ACC112 (cell line): ENCODE measurements around the gene VTA1.
"Not testable (repeated sequence)": the region's sequence is repeated elsewhere in the genome, so short reads cannot be mapped to it uniquely, and the experiment has no call there.

Experiments used
- H2AFZ ChIP-seq: fragments of 200-600 bp; sonication (generic); one replicate; pipeline ENCODE4 v1.6.0; 2017; ENCODE audit warnings: antibody characterized with exemption, low read length; ENCODE audit not compliant: unreplicated experiment
- H3K27ac ChIP-seq: fragments of 200-600 bp; sonication (generic); 2 replicates; pipeline ENCODE4 v1.5.1; 2014; ENCODE audit warnings: low read depth, mild to moderate bottlenecking, antibody characterized with exemption, low read length, moderate library complexity
- H3K27me3 ChIP-seq: fragments of 200-600 bp; sonication (generic); 2 replicates; pipeline ENCODE4 v1.6.1; 2014; ENCODE audit warnings: mild to moderate bottlenecking, antibody characterized with exemption, low read length, moderate library complexity, mixed read lengths; ENCODE audit not compliant: insufficient read depth
- H3K36me3 ChIP-seq: fragments of 200-600 bp; sonication (generic); 2 replicates; pipeline ENCODE4 v1.6.1; 2016; ENCODE audit warnings: mild to moderate bottlenecking, antibody characterized with exemption, low read length, moderate library complexity, mixed read lengths; ENCODE audit not compliant: insufficient read depth
- H3K4me1 ChIP-seq: fragments of 200-600 bp; sonication (generic); one replicate; pipeline ENCODE4 v1.6.1; 2016; ENCODE audit warnings: low read length, mixed read lengths; ENCODE audit not compliant: insufficient read depth, unreplicated experiment, control insufficient read depth
- H3K4me3 ChIP-seq: fragments of 200-600 bp; sonication (generic); 2 replicates; pipeline ENCODE4 v1.5.1; 2014; ENCODE audit warnings: mild to moderate bottlenecking, low read depth, low read length
- H3K79me2 ChIP-seq: fragments of 200-600 bp; sonication (generic); one replicate; pipeline ENCODE4 v1.6.0; 2016; ENCODE audit warnings: low read length; ENCODE audit not compliant: control insufficient read depth, unreplicated experiment, insufficient read depth

Gene VTA1

GRCh38 chr6:142138876-142139275 is 8.2 kb upstream of the VTA1 start:
- Histone ChIP-seq H3K36me3 (no peaks in the 10 kb centered on the region), H2AFZ (no peak overlapping the region)

GRCh38 chr6:142141531-142141930 is 5.5 kb upstream of the VTA1 start:
- H3K4me3 ChIP-seq, H3K27ac ChIP-seq, H3K79me2 ChIP-seq, H3K4me1 ChIP-seq, H3K27me3 ChIP-seq, H3K36me3 ChIP-seq, H2AFZ ChIP-seq: not testable (repeated sequence)

More at GRCh38 chr6:142138876-142139275, 8.2 kb upstream of the VTA1 start:
- no peak overlapping the region for H3K27ac ChIP-seq
- no peaks in the 10 kb centered on the region for H3K27me3 ChIP-seq
- H3K79me2 ChIP-seq, result no peaks in the 10 kb centered on the region
- H3K4me3 ChIP-seq, result no peak overlapping the region
- no peaks in the 10 kb centered on the region for H3K4me1 ChIP-seq

- peaks cover 58% of the 10 kb centered on the region for H3K4me1 ChIP-seq
- H3K4me3 ChIP-seq, result 0 out of 2 replicates have a peak overlapping the region, but pooled peaks have one; percentile 1
- peak overlapping the region; percentile 37 for H3K27ac ChIP-seq
These were observed 5.7 kb downstream of the VTA1 start for GRCh38 chr6:142152746-142153145.

GRCh38 chr6:142153196-142153595 is 6.1 kb downstream of the VTA1 start:
- Histone ChIP-seq H3K4me1 (peaks cover 56% of the 10 kb centered on the region), H3K27ac (peak overlapping the region; percentile 37), H2AFZ (no peak overlapping the region), H3K4me3 (0 out of 2 replicates have a peak overlapping the region, but pooled peaks have one; percentile 1), H3K79me2 (peaks cover 91% of the 10 kb centered on the region), H3K27me3 (no peaks in the 10 kb centered on the region), H3K36me3 (no peaks in the 10 kb centered on the region)

More at GRCh38 chr6:142152746-142153145, 5.7 kb downstream of the VTA1 start:
- H3K36me3 ChIP-seq, result no peaks in the 10 kb centered on the region
- peaks cover 91% of the 10 kb centered on the region for H3K79me2 ChIP-seq
- H2AFZ ChIP-seq, result no peak overlapping the region
- H3K27me3 ChIP-seq, result no peaks in the 10 kb centered on the region

- H3K36me3 ChIP-seq, result no peaks in the 10 kb centered on the region
- H3K4me3 ChIP-seq, result no peak overlapping the region
- peaks cover 89% of the 10 kb centered on the region for H3K79me2 ChIP-seq
- H3K4me1 ChIP-seq, result peaks cover 45% of the 10 kb centered on the region
- no peak overlapping the region for H3K27ac ChIP-seq
- no peaks in the 10 kb centered on the region for H3K27me3 ChIP-seq
- H2AFZ ChIP-seq, result no peak overlapping the region
These were observed 7.3 kb downstream of the VTA1 start for GRCh38 chr6:142154336-142154735.

- Histone ChIP-seq H3K27ac (0 out of 2 replicates have a peak overlapping the region, but pooled peaks have one; percentile 4), H3K79me2 (peaks cover 87% of the 10 kb centered on the region), H2AFZ (no peak overlapping the region)
These were observed 8.0 kb downstream of the VTA1 start for GRCh38 chr6:142155091-142155490.

GRCh38 chr6:142155895-142156757 is 9.1 kb downstream of the VTA1 start:
- peaks cover 41% of the 10 kb centered on the region for H3K4me1 ChIP-seq
- H3K79me2 ChIP-seq, result peaks cover 87% of the 10 kb centered on the region
- H3K36me3 ChIP-seq, result no peaks in the 10 kb centered on the region
- peak overlapping the region; percentile 41 for H3K4me3 ChIP-seq
- H3K27me3 ChIP-seq, result no peaks in the 10 kb centered on the region
- H3K27ac ChIP-seq, result 0 out of 2 replicates have a peak overlapping the region, but pooled peaks have one; percentile 4
- no peak overlapping the region for H2AFZ ChIP-seq

More at GRCh38 chr6:142155091-142155490, 8.0 kb downstream of the VTA1 start:
- Histone ChIP-seq H3K4me3 (no peak overlapping the region), H3K27me3 (no peaks in the 10 kb centered on the region), H3K36me3 (no peaks in the 10 kb centered on the region), H3K4me1 (peaks cover 41% of the 10 kb centered on the region)

GRCh38 chr6:142156758-142157068 is 9.7 kb downstream of the VTA1 start:
- not testable (repeated sequence) for H3K4me3 ChIP-seq, H2AFZ ChIP-seq, H3K27me3 ChIP-seq, H3K36me3 ChIP-seq, H3K27ac ChIP-seq
- peaks cover 84% of the 10 kb centered on the region for H3K79me2 ChIP-seq
- H3K4me1 ChIP-seq, result peaks cover 41% of the 10 kb centered on the region

GRCh38 chr6:142162780-142163179 is 15.7 kb downstream of the VTA1 start:
- Histone ChIP-seq H3K4me1 (peaks cover 17% of the 10 kb centered on the region), H3K27ac (no peak overlapping the region), H3K79me2 (peaks cover 78% of the 10 kb centered on the region), H2AFZ (no peak overlapping the region), H3K36me3 (no peaks in the 10 kb centered on the region), H3K27me3 (no peaks in the 10 kb centered on the region), H3K4me3 (no peak overlapping the region)

- no peak overlapping the region for H3K27ac ChIP-seq
- H3K36me3 ChIP-seq, result no peaks in the 10 kb centered on the region; the same call in 1 of the 2 replicates
- H2AFZ ChIP-seq, result no peak overlapping the region
- H3K4me3 ChIP-seq, result no peak overlapping the region
- peaks cover 58% of the 10 kb centered on the region for H3K79me2 ChIP-seq
- peaks cover 17% of the 10 kb centered on the region for H3K4me1 ChIP-seq
- H3K27me3 ChIP-seq, result no peaks in the 10 kb centered on the region
These were observed 18.2 kb downstream of the VTA1 start for GRCh38 chr6:142165227-142165626.

- Histone ChIP-seq H3K27me3 (no peaks in the 10 kb centered on the region), H3K4me1 (peaks cover 17% of the 10 kb centered on the region), H3K4me3 (no peak overlapping the region), H3K36me3 (no peaks in the 10 kb centered on the region; the same call in 1 of the 2 replicates), H2AFZ (no peak overlapping the region), H3K79me2 (peaks cover 42% of the 10 kb centered on the region), H3K27ac (no peak overlapping the region)
These were observed 20.0 kb downstream of the VTA1 start for GRCh38 chr6:142167071-142167470.
